Measurements from ENCODE around the gene ARHGDIA. TPM values are rescaled to one million over a fixed set of nuclear protein-coding genes. Genes with fewer than 3 reads are reported as not detected.
"Not testable (repeated sequence)": the region's sequence is repeated elsewhere in the genome, so short reads cannot be mapped to it uniquely, and the experiment has no call there.

Gene ARHGDIA
- total and polyA plus RNA-seq, 8 donors, result 99.5 to 225 (median 160) TPM

DNA sequence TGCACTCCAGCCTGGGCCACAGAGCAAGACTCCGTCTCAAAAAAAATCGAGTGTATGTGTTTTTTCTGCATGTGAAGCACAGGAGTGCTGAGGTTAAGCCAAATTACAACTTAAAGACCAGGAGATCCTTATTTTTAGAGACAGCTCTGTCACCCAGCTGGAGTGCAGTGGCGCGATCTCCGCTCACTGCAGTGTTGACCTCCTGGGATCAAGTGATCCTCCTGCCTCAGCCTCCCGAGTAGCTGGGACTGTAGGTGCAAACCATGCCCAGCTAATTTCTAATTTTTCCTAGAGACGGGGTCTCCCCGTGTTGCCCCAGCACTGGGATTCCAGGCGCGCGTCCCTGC is 28.8 kb downstream of the ARHGDIA start:
- peak in 1 of 4 donors; percentile 0 for ATAC-seq
- FAIRE-seq, result no peak
- H3K9me3 ChIP-seq, result no peaks in the 10 kb centered on the region
- H3K27me3 ChIP-seq, result no peaks in the 10 kb centered on the region
- TF ChIP-seq, protein P1, sequence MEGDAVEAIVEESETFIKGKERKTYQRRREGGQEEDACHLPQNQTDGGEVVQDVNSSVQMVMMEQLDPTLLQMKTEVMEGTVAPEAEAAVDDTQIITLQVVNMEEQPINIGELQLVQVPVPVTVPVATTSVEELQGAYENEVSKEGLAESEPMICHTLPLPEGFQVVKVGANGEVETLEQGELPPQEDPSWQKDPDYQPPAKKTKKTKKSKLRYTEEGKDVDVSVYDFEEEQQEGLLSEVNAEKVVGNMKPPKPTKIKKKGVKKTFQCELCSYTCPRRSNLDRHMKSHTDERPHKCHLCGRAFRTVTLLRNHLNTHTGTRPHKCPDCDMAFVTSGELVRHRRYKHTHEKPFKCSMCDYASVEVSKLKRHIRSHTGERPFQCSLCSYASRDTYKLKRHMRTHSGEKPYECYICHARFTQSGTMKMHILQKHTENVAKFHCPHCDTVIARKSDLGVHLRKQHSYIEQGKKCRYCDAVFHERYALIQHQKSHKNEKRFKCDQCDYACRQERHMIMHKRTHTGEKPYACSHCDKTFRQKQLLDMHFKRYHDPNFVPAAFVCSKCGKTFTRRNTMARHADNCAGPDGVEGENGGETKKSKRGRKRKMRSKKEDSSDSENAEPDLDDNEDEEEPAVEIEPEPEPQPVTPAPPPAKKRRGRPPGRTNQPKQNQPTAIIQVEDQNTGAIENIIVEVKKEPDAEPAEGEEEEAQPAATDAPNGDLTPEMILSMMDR (IDR thresholded peaks at IDR 0.05), result no peak
- peak overlapping the region; percentile 18 to 43 (median 32) for H3K27ac ChIP-seq
- no peak for DNase-seq
- peaks cover 0 to 15% (median 0%) of the 10 kb centered on the region in 3 donors for H3K4me1 ChIP-seq
- H3K4me3 ChIP-seq, result no peak overlapping the region
- intact Hi-C loops (cut with DNase I), result no loop called here
- WGBS, 2 donors, result 76 to 80% methylated on average over 11 of the region's 11 CpGs
- H3K36me3 ChIP-seq, result peaks cover 15 to 43% (median 41%) of the 10 kb centered on the region in 3 donors

DNA sequence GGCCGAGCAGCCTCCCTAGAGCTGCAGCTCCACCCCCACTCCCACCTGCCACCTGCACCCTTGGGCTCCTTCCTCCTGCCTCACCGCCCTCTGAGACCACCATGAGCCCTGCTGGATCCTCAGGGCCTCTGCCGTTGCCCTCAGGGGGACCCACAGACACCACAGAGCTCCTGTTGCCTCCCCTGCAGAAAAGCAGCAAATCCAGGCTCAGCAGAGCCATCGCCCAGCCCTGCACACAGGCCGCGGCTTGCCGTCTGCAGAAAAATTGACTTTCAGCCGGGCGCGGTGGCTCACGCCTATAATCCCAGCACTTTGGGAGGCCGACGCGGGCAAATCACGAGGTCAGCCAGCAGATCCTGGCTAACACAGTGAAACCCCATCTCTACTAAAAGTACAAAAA is 29.3 kb downstream of the ARHGDIA start:
- DNase-seq, result no peak

GRCh38 chr17:81840826-81841778 is 30.0 kb downstream of the ARHGDIA start:
- Histone ChIP-seq H3K4me3 (no peak overlapping the region), H3K27ac (peak overlapping the region in 2 of 4 donors; percentile 34 to 51), H3K36me3 (peaks cover 11 to 30% (median 29%) of the 10 kb centered on the region in 3 donors), H3K4me1 (peaks cover 0 to 15% (median 0%) of the 10 kb centered on the region in 3 donors), H3K27me3 (no peaks in the 10 kb centered on the region), H3K9me3 (no peaks in the 10 kb centered on the region)
- FAIRE-seq (no peak), ATAC-seq (peak; percentile 63 to 85 (median 76)), DNase-seq (peak; percentile 66 to 93 (median 74))
- 32 to 39% methylated on average over 40 of the region's 40 CpGs for WGBS, 2 donors
- TF ChIP-seq, protein P1 (IDR thresholded peaks at IDR 0.05), result no peak
- intact Hi-C loops (cut with DNase I), result no loop called here

More for the DNA sequence above, 29.3 kb downstream of the ARHGDIA start:
- H3K36me3 ChIP-seq, result peaks cover 14 to 38% (median 36%) of the 10 kb centered on the region in 3 donors
- 53 to 58% methylated on average over 15 of the region's 15 CpGs for WGBS, 2 donors
- FAIRE-seq, result no peak
- peak in 3 of 4 donors; percentile 2 to 6 (median 3) for ATAC-seq
- H3K9me3 ChIP-seq, result no peaks in the 10 kb centered on the region
- no peaks in the 10 kb centered on the region for H3K27me3 ChIP-seq
- TF ChIP-seq, protein P1 (IDR thresholded peaks at IDR 0.05), result no peak
- peak overlapping the region in 1 of 4 donors; percentile 51 for H3K27ac ChIP-seq
- H3K4me3 ChIP-seq, result no peak overlapping the region
- intact Hi-C loops (cut with DNase I), result no loop called here
- H3K4me1 ChIP-seq, result peaks cover 0 to 15% (median 0%) of the 10 kb centered on the region in 3 donors

GRCh38 chr17:81840059-81840458 is 31.1 kb downstream of the ARHGDIA start:
- DNase-seq; H3K27me3 ChIP-seq; H3K9me3 ChIP-seq; intact Hi-C loops (cut with DNase I); H3K27ac ChIP-seq; FAIRE-seq; H3K4me3 ChIP-seq; ATAC-seq: not testable (repeated sequence)
- peaks cover 2 to 20% (median 18%) of the 10 kb centered on the region in 3 donors for H3K36me3 ChIP-seq
- peaks cover 0 to 15% (median 0%) of the 10 kb centered on the region in 3 donors for H3K4me1 ChIP-seq
- WGBS, 2 donors, result 91 to 92% methylated on average over 5 of the region's 5 CpGs

- peaks cover 0 to 15% (median 0%) of the 10 kb centered on the region in 3 donors for H3K4me1 ChIP-seq
- H3K4me3 ChIP-seq, result no peak overlapping the region
- no peak for FAIRE-seq
- DNase-seq, result no peak
- intact Hi-C loops (cut with DNase I), result no loop called here
- H3K9me3 ChIP-seq, result no peaks in the 10 kb centered on the region
- no peak for ATAC-seq
- peaks cover 0 to 12% (median 12%) of the 10 kb centered on the region in 3 donors for H3K36me3 ChIP-seq
- H3K27me3 ChIP-seq, result no peaks in the 10 kb centered on the region
- TF ChIP-seq, protein P1 (IDR thresholded peaks at IDR 0.05), result no peak
- 72 to 75% methylated on average over 15 of the region's 15 CpGs for WGBS, 2 donors
- H3K27ac ChIP-seq, result no peak overlapping the region
These were observed 31.8 kb downstream of the ARHGDIA start for GRCh38 chr17:81839301-81839700.
